MM.1S (cell line): ENCODE data around the gene NUDT15.

Experiments
- EZH2phosphoT487 ChIP-seq: fragments of 300-600 bp; sonication (generic); IDR thresholded peaks from 2 replicates; pipeline ENCODE4 v1.6.1; 2018; ENCODE audit warnings: antibody characterized with exemption, low read length
- TF ChIP-seq, protein P1 (sequence below): fragments of 300-600 bp; sonication (generic); IDR thresholded peaks from 2 replicates; pipeline ENCODE4 v1.5.1; 2016; ENCODE audit warnings: antibody characterized with exemption, low read length, mixed read lengths

DNA sequence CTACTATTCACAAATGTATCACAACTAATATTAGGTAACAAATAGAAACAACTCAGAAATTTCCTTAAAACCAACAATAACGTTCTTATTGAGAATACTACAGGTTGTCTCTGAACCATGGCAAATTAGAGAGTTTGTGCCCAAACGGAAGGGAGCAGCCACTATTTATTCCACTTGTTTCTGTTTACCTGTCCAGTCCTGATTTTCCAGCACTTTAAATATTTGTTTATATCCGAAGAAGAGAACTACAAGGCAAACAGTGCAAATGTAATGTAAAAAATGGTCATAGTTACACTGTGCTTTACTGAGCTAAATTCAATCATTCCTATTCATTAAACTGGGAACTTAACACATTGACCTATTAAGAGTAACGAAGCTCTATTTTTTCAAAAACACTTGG, 45.7 kb upstream of the NUDT15 start:
- TF ChIP-seq, protein P1, sequence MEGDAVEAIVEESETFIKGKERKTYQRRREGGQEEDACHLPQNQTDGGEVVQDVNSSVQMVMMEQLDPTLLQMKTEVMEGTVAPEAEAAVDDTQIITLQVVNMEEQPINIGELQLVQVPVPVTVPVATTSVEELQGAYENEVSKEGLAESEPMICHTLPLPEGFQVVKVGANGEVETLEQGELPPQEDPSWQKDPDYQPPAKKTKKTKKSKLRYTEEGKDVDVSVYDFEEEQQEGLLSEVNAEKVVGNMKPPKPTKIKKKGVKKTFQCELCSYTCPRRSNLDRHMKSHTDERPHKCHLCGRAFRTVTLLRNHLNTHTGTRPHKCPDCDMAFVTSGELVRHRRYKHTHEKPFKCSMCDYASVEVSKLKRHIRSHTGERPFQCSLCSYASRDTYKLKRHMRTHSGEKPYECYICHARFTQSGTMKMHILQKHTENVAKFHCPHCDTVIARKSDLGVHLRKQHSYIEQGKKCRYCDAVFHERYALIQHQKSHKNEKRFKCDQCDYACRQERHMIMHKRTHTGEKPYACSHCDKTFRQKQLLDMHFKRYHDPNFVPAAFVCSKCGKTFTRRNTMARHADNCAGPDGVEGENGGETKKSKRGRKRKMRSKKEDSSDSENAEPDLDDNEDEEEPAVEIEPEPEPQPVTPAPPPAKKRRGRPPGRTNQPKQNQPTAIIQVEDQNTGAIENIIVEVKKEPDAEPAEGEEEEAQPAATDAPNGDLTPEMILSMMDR: no peak
- no peak for TF ChIP-seq EZH2phosphoT487
